NCI-H1105 (cell line): ENCODE results near the gene TBC1D10B.
"Not testable (repeated sequence)": the region's sequence is repeated elsewhere in the genome, so short reads cannot be mapped to it uniquely, and the experiment has no call there.

Experiments
- DNase-seq: peaks from one replicate; lab custom pipeline; 2025; lab: John Stamatoyannopoulos, UW

Gene TBC1D10B

DNA sequence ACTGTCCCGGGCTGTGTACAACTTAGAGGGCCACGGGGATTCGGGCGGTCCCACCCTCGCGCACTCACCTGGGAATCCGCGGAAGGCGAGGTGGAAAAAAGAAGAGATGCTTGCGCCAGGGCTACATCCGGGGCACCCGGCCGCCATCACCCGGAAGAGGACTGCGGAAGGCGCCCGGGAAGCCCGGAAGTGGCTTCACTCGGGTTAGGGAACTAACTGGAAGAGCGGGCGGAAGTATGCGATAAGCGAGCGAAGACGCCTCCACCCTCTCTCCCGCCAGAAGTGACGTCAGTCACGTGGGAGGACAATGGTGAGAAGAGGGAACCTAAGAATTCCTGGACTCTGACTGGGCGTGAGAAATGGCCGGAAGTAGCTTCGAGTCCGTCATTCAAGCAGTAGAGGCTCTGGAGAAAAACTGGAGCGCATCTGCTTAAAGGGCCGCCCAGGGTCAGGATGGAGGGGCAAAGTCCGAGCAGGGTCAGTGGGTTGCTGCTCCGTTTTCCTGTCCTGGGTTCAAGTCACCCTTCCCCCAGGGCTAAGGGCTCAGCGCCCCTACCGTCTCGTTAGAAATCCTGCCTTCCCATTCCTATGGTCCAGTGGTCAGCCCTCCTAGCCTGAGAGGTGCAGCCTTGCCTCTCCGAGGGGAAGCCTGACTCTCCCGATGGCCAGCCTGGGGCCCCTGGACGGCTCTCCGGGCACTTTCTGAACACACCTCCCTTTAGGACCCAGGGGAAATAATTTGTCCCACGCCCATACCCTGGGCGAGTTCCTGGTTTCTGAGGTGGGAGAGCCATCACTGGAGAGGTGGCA is 14.9 kb downstream of the TBC1D10B start, which contains the start of gene CD2BP2:
Gene CD2BP2 (minus strand): TSS at position 165 of the 810 bp plus-strand sequence. CDS start 627 bp downstream, outside the sequence.
- DNase-seq, result peak; percentile 97

DNA sequence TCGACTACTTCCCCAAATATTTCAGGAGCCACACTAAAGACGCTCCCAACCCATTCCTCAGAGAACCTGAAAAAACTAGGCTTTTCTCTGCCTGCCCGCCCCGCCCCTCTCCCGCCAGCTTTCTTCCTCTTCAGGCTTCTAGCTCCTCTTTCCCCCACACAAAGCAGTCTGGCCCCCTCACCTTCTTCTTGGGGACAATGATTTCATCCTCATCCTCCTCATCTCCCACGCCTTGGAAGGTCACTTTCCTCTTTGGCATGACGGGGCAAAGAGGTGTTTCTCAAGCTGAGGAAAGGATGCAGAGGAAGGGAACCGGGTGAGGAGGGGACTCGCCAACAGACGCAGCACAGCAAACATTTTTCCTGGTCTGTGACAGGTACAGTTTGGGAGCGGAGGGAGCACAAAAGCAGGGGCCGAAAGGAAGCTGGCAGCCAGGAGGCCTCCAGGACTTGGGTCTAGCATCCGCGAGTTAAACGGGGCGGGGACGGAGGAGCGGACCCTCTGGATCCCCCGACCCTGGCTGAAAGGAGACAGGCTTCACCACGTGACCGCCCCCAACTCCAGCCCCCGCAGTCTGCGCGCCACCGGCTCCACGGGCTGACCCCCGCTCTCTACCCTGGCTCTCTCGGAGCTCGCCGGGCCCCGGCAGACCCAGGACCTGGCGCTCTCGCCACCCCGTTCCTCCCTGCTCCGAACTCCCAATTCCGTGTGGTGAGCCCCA is 15.7 kb downstream of the TBC1D10B start:
- no peak for DNase-seq

DNA sequence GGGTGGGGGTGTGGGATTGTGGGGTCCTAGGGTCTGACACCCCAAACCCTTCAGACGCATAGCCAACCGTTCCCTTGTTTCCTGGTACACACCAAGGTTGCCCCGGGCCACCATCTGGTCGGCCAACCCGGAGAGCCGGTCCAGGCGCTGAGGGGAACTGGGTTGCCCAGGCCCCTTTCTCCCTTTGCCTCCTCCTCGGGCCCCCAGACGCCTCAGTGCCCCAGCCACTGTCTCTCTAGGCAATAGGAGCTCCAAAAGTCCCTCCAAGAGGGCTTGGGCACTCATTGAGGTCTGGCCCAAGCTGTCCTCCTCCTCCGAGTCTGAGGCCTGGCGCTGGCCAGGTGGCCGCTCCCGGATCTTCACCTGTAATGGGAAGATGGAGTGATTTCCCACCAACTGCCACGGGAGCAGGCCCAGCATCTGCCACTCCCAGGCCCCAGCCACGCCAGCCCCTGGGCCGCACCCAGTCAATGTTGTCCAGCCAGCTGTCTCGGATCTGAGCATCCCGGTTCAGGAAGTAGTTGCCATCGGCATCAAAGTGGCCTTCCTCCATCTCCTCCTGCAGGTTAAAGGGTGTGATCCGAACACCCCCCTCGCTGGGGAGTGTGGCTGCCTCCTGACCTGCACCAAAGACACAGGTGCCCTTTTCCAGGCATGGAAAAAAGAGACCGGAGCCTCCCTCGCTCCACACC is 16.7 kb downstream of the TBC1D10B start:
- no peak for DNase-seq

- DNase-seq, result no peak
These were observed 17.5 kb downstream of the TBC1D10B start for GRCh38 chr16:30352488-30353401.

DNA sequence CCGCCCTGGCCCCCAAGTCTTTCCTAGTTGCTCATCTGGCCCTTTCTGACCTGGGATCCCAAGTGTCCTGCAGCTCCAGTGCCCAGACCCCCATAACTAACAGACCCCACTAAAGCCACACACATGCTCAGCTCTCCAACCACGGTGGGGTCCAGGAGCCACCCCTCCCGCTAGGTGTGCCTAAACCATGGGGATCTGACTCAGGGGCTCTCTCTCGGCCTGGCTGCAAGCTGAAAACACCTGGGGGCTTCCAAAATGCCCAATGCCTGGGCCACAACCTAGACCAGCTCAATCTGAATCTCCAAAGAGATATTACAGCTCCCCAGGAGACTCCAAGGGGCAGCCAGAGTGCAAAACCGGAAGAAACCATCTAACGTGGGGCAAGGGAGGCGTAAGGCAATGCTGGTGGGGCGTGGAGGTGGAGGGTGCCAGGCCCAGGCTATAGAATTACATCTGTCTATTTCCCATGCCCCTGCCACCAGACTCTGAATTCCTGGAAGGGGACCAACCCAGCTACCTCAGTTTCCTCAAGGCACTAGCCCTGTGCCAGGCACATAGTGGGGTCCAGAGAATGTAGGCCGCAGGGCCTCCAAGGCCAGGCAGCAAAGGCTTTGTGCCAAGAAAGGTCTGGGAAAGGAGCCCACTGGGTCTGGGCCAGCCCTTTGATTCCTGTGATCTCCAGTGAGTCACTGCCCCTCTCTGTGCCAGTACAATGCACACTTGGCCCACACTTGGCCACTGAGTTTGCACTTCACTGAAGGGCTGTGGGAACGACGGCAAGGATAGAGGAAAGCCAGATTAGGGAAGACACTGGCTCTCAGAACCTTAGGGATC is 18.5 kb downstream of the TBC1D10B start:
- no peak for DNase-seq

DNA sequence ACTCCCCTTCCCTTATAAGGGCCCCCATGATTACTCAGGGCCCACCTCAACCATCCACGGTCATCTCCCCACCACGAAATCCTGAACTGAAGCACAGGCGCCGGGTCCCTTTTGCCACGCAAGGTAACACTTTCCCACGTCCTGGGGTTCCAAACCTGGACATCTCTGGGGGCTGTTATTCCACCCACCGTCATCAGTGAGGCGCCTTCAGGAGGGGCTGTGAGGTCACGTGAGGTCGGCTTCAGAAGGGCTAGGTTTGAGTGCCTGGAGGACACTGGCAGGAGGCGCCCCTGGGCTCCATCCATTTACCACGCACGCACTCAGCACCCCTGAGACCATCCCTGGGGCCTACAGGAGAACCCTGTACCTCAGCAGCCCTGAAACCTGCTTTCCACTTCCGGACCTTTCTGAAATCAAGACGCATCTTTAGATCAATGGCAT is 19.3 kb downstream of the TBC1D10B start:
- no peak for DNase-seq

DNA sequence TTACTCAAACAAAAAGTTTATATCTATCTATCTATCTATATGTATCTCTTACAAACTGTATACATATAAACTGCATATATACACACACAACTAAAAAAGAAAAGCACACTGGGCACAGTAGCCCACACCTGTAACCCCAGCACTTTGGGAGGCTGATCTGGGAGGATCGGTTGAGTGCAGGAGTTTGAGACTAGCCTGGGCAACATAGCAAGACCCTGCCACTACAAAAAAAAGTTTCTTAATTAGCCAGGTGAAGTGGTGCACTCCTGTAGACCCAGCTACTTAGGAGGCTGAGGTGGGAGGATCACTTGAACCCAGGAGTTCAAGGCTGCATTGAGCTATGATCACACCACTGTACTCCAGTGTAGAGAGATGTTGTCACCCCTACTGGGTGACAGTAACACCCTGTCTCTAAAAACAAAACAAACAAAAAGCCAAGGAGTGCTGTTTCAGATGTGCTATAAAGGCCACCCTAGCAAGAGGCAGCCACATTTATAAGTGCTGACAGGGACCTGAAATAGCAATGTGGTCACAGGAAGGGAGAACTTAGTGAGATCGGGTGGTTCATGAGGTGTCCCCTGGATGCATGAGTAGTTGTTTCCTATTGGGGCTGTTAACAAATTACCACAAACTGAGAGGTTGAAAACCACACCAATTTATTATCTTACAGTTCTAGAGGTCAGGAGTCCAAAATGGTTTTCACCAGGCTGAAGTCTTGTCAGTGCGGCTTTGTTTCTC is 20.0 kb downstream of the TBC1D10B start:
- no peak for DNase-seq

- no peak for DNase-seq
These were observed 20.6 kb downstream of the TBC1D10B start for GRCh38 chr16:30349675-30350074.

GRCh38 chr16:30348929-30349328 is 21.4 kb downstream of the TBC1D10B start:
- DNase-seq, result no peak

DNA sequence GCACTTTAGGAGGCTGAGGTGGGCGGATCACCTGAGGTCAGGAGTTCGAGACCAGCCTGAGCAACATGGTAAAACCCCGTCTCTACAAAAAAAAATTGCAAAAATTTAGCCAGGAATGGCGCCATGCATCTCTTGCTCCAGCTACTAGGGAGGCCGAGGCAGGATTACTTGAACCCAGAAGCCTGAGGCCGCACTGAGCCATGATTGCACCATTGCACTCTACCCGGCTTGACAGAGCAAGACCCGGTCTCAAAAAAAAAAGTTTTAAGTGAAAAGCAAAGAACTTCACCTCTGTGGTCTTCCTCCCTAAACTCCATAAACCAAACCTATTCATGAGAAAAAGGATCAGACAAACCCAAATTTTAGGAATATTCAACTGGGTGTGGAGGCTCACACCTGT is 22.2 kb downstream of the TBC1D10B start:
- no peak for DNase-seq

GRCh38 chr16:30346286-30346685 is 24.0 kb downstream of the TBC1D10B start:
- DNase-seq, result no peak

DNA sequence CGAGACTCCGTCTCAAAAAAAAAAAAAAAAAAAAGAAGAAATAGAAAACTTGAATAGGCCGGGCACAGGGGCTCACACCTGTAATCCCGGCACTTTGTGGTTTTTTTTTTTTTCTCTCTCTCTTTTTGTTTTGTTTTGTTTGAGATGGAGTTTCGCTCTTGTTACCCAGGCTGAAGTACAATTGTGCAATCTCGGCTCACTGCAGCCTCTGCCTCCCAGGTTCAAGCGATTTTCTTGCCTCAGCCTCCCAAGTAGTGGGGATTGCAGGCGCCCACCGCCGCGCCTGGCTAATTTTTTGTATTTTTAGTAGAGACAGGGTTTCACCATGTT is 26.8 kb downstream of the TBC1D10B start:
- not testable (repeated sequence) for DNase-seq

GRCh38 chr16:30342751-30343490 is 27.4 kb downstream of the TBC1D10B start:
- no peak for DNase-seq

DNA sequence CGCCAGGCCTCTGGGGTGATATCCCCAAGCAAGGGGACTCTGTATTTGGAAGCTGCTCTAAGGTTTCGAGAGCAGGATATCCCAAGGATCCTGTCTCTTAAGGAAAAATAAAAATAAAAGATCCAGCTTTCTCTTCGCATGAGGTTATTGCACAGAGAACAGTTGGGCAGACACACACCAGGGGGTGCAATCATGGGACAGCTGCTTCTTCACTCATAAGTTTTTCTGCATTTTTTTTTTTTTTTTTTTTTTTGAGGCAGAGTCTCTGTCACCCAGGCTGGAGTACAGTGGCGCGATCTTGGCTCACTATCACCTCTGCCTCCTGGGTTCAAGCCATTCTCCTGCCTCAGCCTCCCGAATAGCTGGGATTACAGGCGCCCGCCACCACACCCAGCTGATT is 28.3 kb downstream of the TBC1D10B start:
- DNase-seq, result not testable (repeated sequence)

GRCh38 chr16:30340621-30341020 is 29.7 kb downstream of the TBC1D10B start:
- no peak for DNase-seq

DNA sequence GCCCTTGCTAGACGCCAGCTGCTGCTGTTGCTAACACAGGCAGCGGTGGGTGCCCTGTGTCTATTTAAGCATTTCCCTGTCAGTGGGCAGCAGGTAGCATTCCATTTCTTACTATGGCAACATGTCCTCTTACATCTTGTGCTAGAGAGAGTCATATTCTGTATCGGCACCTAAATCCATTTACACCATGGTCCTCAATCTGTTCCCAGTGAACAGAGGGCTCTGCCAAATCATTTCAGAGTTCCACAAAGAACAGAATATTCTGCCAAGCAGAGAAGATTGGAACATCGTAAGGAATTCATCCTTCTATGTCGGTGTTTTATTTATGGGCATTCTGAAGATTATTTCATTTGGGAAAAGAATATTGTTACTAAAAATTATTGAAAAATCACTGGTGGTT is 31.6 kb downstream of the TBC1D10B start:
- DNase-seq, result not testable (repeated sequence)

- DNase-seq, result not testable (repeated sequence)
These were observed 32.3 kb downstream of the TBC1D10B start for GRCh38 chr16:30337964-30338357.

DNA sequence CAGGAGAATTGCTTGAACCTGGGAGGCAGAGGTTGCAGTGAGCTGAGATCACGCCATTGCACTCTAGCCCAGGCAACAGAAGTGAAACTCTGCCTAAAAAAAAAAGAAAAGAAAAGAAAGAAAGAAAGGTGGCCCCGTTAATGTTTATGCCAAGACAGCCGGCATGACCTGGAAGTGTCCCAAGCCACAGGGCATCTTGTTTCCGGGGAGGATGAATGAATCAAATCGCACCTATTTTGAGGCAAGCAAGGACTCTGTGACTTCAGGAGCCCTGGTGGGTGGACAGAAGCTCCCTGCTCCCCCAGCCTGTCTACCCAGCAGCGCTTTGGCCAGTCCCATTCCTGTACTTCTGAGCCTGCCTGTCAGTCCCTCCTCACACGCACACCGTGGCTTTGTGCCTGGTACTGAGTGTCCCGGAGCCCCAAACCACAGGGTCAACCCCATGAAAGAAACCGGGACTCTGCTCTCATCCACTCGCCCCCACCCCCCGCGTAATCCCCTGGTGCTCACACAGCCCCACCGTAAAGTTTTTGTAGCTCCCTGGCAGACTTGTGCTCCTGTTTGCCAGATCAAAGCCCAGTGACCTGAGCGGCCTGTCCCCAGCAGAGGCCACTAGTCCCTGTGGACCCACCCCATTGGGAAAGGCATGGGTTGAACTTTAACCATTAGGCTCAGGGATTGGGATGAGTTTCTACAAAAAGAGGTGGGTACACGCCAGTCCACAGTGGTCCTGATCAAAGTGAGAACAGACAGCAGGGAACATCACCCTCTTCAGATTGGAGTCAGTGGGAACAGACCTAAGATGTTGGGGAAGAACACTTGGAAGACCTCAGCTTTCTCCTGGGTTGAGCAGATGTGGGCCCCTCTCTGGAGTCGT is 34.5 kb downstream of the TBC1D10B start:
- DNase-seq, result no peak
